Hindlimb muscle (tissue), 1 donor: Measurements from ENCODE around the gene CDPF1. TPM values are rescaled to one million over a fixed set of nuclear protein-coding genes. Genes with fewer than 3 reads are reported as not detected.

Source experiments
- DNase-seq: peaks from one replicate; pipeline ENCODE4 v3.0.0-alpha.2; 2013
- polyA plus RNA-seq: library from polyadenylated mRNA; unstranded; fragments of 120-200 nt; gene quantifications from one replicate; pipeline ENCODE4 v1.2.1, GENCODE V29; 2013; ENCODE audit not compliant: insufficient read length

The CDPF1 gene, protein sequence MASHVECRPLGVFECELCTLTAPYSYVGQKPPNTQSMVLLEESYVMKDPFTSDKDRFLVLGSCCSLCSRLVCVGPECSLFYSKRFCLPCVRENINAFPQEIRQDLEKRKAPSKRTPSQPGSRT
- polyA plus RNA-seq: 14.2 TPM

GRCh38 chr22:46250035-46250782, at the start of gene CDPF1:
CDPF1 (minus strand) TSS chr22:46250293; CDS start chr22:46248284, 2,009 bp downstream.
- DNase-seq: peak; percentile 92

DNA sequence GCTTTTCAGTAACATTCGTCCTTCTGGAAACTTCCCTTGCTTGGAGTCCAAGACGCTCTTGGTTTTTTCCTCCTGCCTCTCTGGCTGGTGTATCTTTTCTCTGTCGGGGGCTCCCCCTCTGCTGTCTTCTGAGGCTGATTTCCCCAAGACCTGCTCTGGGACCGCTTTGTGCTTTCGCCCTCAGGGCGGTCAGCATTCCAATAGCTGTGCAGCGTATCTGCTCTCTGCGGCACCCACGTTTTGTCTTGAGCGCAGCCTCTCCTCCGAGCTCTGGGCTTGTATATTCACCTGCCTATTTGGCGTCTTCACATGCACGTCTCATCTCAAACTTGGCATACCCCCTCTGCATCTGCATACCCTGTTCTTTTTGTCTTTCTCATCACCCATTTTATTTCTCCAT, 49.0 kb upstream of the CDPF1 start:
- DNase-seq: no peak

- peak; percentile 43 for DNase-seq
Observed at GRCh38 chr22:46297151-46297812, 47.2 kb upstream of the CDPF1 start.

DNA sequence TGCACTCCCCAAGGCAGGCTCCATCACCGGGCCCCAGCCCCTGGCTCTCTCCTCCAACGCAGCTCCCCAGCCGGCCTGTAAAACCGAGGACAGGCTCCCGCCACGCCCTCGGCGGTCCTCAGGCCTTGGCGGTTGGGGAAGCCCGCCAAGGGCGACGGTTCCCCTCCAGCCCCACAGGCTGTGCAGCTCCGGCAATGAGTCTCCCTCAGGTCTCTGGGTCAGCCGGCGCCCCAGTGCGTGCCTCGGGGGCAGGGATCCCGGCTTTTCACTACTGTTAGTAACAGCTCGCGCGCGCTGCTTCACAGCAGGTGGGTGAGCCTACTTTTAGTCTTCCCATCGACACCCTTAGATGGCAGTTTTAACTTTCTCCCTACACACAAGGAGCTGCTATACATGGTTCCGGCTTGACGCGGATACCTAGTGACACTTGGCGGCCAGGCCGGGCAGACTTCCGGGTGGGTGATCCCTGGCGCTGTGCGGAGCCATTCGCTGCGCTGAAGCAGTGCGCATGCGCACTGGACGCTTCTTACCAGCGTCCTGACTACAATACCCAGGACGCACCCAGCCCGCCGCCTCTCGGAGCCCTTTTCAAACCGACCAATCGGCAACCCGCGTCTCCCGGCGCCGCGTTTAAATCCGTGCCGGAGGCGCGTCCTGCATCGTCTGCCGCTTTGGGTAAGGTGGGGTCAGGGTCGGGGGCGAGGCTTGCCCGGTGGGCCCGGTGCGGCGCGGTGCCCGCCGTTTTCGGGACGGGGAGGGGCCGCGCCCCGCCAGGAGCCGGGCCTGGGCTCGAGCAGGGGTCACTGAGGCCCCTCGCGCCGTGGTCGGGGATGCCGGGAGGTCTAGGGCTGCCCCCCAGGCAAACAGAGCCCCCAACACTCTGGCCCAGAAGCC, 46.4 kb upstream of the CDPF1 start, which contains the start of gene GTSE1:
Gene GTSE1, plus strand, starts transcription at position 614 of the 894 bp plus-strand sequence. CDS start 531 bp downstream, outside the sequence.
- DNase-seq: peak; percentile 99

DNA sequence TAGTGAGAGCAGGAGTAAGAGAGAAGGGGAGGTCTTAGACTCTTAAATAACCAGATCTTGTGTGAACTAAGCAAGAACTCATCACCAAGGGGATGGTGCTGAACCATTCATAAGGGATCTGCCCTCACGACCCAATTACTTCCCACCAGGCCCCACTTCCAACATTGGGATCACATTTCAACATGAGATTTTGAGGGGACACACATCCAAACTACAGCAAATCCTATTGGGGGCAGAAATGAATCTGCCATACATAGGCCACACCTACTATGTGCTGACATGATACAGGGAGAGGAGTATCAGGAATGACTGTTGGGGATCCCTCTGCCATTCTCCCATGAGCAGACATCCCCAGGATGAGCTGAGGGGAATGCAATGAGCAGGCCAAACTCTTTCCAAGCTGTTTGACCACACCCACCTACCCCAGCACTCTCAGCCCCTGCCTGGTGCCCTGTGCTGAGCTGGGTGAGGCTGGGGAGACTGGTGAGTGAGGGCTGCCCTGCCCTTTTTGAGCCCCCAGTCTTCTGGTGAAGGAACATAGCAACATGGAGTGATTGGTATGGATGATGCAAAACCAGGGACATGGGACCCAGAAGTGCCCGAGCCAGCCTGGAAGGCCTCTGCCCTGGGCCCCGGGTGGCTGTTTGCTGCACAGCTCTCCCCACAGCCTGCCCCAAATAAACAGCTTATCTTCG, 45.3 kb upstream of the CDPF1 start:
- no peak for DNase-seq

DNA sequence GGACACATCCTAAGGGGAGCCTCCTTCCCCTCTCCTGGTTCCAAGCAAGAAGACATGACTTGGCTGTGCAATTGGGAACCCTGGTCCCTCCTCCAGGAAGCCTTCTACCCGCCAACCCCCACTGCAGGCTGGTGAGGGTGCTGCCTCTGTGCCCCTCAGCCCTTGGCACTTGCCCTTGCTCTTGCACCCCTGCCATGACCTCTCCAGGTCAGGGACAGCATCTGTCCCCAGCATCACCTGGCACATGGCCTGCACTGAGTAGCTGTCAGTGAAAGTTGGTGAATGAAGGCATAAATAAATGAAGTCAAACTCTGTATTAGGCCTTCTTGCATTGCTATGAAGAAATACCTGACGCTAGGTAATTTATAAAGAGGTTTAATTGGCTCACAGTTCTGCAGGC, 44.7 kb upstream of the CDPF1 start:
- DNase-seq: no peak

DNA sequence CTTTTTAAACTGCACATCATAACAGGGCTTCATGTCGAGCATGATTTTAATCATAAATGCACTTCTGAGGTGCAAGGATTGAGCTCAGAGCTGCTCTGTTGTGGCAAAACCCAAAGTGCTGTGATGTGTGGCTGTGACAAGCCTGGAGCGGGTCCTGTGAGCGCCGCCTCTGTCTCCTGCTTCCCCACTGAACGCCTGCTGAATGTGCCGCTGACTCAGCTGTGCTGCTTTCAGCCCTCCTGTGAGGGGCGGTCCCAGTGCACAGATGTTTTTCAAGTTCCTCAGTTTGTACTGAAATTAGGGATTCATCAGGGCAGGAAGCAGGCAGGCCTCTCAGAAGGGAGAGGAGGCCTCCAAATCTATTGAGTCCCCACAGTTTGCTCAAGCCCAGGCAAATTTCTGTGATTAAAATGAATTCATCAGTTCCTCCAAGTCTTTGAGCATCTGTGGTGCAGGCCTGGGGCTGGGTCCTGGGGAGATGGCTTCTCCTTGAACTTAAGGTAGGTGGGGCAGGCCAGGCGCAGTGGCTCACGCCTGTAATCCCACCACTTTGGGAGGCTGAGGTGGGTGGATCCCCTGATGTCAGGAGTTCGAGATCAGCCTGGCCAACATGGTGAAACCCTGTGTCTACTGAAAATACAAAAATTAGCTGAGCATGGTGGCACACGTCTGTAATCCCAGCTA, 43.6 kb upstream of the CDPF1 start:
- peak; percentile 80 for DNase-seq

- DNase-seq: no peak
Observed at GRCh38 chr22:46292732-46293131, 42.6 kb upstream of the CDPF1 start.

- no peak for DNase-seq
Observed at GRCh38 chr22:46292173-46292572, 42.1 kb upstream of the CDPF1 start.

- DNase-seq: no peak
Observed at GRCh38 chr22:46290843-46291785, 41.0 kb upstream of the CDPF1 start.

DNA sequence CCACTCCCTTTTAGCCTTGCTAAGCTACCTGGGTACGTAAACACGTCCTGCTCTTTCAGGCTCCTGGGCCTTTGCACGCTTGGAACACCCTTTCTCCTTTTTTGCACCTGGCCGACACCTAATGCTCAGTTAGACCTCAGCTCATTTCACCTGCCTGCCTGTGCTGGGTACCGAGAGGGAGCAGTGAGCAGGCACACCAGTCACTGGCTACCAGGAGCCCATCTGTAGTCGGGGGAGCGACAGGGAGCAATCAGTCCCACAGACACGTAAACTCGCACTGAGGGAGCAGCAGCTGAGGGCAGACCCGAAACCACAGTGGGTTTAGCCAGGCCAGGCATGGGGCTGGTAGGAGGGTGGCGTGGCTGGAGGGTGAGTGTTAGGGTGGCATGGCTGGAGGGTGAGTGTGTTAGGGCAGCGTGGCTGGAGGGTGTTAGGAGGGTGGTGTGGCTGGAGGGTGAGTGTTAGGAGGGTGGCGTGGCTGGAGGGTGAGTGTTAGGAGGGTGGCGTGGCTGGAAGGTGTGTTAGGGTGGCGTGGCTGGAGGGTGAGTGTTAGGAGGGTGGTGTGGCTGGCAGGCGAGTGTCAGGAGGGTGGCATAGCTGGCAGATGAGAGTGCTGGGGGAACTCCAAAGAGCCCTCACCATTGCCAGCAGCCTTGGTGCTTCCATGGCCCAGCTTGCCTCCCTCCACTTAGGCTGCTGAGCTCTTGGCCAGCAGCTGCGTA, 40.2 kb upstream of the CDPF1 start:
- DNase-seq: no peak

DNA sequence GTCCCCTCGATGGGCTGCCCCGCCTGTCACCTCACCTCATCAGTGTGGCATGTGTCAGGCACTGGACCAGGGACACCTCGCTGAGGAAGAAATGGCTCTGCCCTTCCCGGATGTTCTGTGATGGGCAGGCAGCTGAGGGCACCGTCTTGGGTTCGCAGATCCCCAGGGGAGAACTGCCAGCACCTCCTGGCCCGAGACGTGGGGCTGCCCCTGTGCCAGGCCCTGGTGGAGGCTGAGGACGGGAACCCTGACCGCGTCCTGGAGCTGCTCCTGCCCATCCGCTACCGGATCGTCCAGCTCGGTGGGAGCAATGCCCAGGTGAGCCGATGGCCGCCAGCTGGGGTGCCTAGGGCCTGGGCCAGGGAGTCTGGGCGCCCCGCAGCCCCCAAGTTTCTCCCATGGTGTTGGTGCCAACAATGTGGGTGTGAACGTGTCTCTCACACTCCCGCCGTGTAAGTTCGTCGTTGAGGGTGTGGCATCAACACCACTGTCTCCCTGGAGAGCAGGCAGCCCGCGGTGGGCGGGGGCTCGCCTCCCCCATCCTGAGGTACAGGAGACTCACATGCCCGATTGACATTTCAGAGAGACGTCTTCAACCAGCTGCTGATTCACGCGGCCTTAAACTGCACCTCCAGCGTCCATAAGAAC, 39.3 kb upstream of the CDPF1 start:
- no peak for DNase-seq

GRCh38 chr22:46288846-46289243, 38.8 kb upstream of the CDPF1 start:
- DNase-seq: no peak

- no peak for DNase-seq
Observed at GRCh38 chr22:46287873-46288751, 38.0 kb upstream of the CDPF1 start.

DNA sequence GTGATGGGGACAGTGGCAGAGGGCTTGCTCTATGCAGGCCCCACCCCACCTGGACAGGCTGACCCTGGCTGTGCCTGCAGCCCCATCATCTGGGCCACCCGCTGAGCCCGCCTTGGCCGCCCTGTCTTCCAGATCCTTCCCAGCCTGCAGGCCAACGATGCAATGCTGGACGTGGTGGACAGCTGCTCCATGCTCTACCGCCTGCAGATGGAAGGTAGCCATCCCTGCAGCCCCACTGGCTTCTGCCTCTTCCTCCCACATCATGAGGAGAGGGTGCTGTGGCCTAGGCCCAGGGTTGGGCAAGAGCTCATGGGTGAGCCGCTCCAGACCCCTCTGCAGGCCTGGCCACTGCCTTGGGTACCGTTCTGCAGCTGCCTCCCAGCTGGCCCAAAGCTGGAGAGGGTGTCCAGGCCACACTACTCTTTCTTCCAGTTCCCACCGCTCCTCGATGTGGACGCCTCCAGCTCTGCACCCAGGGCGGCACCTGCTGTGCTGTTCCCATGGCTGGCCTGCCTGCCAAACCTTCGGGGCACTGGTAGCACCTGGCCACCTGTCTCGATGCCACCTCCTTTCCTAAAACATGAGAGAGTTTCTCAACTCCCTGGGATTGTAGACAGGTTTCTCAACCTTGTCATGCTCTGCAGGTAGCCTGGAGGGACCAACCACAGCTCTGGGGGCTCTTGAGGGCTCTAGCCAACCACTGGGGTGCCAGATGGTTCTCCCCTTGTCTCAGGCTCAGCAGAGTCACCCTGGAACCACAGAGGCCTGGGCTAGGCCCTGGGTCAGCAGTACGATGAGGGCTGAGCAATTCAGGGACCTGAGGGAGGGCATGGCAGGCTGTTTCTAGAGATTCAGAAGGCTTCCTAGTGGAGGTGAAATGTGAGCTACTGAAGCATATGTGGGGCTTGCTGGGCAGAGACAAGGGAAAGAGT, 37.1 kb upstream of the CDPF1 start:
- DNase-seq: no peak

GRCh38 chr22:46286006-46286405, 35.9 kb upstream of the CDPF1 start:
- DNase-seq: no peak
